Osteocyte (in vitro differentiated cells): ENCODE results near the gene PTTG2. TPM values are rescaled to one million over a fixed set of nuclear protein-coding genes. Genes with fewer than 3 reads are reported as not detected.

Source experiments
- DNase-seq: peaks from one replicate; pipeline ENCODE4 v3.0.0; 2021; ENCODE audit warnings: mixed read lengths; ENCODE audit not compliant: unreplicated experiment; ENCODE audit errors: extremely low spot score
- H3K27ac Mint-ChIP-seq: one replicate; pipeline ENCODE4 v1.8.0; 2021; ENCODE audit warnings: mild to moderate bottlenecking, mixed read lengths; ENCODE audit not compliant: unreplicated experiment
- H3K27me3 Mint-ChIP-seq: one replicate; pipeline ENCODE4 v1.8.0; 2021; ENCODE audit warnings: mixed read lengths; ENCODE audit not compliant: unreplicated experiment
- H3K36me3 Mint-ChIP-seq: one replicate; pipeline ENCODE4 v1.8.0; 2021; ENCODE audit warnings: mixed read lengths; ENCODE audit not compliant: unreplicated experiment
- H3K4me1 Mint-ChIP-seq: one replicate; pipeline ENCODE4 v1.8.0; 2021; ENCODE audit warnings: mixed read lengths; ENCODE audit not compliant: unreplicated experiment
- H3K4me3 Mint-ChIP-seq: one replicate; pipeline ENCODE4 v1.8.0; 2021; ENCODE audit warnings: mild to moderate bottlenecking, moderate library complexity, mixed read lengths; ENCODE audit not compliant: unreplicated experiment
- H3K9me3 Mint-ChIP-seq: one replicate; pipeline ENCODE4 v1.8.0; 2021; ENCODE audit warnings: mixed read lengths; ENCODE audit not compliant: unreplicated experiment
- CTCF ChIP-seq: fragments of 200-600 bp; sonication (generic); IDR thresholded peaks from 2 replicates; pipeline ENCODE4 v1.5.0; 2021; ENCODE audit warnings: antibody characterized with exemption, mild to moderate bottlenecking, moderate library complexity
- total RNA-seq: library from RNA; stranded (reverse); gene quantifications from 2 replicates; pipeline ENCODE4 v1.2.1, GENCODE V29; 2021

Gene PTTG2
- total RNA-seq, 1 donor from 2014 or later: not detected

GRCh38 chr4:37935026-37935425 is 25.2 kb upstream of the PTTG2 start:
- no peaks in the 10 kb centered on the region for H3K36me3 Mint-ChIP-seq
- no peak overlapping the region for H3K27ac Mint-ChIP-seq
- TF ChIP-seq CTCF: no peak
- peaks cover 5% of the 10 kb centered on the region for H3K27me3 Mint-ChIP-seq
- no peak for DNase-seq
- no peak overlapping the region for H3K4me3 Mint-ChIP-seq
- H3K9me3 Mint-ChIP-seq: no peaks in the 10 kb centered on the region
- peaks cover 11% of the 10 kb centered on the region for H3K4me1 Mint-ChIP-seq

- H3K27ac Mint-ChIP-seq: no peak overlapping the region
- no peak for DNase-seq
- no peaks in the 10 kb centered on the region for H3K36me3 Mint-ChIP-seq
- H3K4me1 Mint-ChIP-seq: peaks cover 4% of the 10 kb centered on the region
- TF ChIP-seq CTCF: no peak
- peaks cover 6% of the 10 kb centered on the region for H3K9me3 Mint-ChIP-seq
- no peak overlapping the region for H3K4me3 Mint-ChIP-seq
- peaks cover 22% of the 10 kb centered on the region for H3K27me3 Mint-ChIP-seq
Measured at GRCh38 chr4:37936889-37937498, 23.2 kb upstream of the PTTG2 start.

GRCh38 chr4:37938208-37938607 is 22.0 kb upstream of the PTTG2 start:
- Mint-ChIP-seq H3K27me3 (peaks cover 26% of the 10 kb centered on the region), H3K36me3 (no peaks in the 10 kb centered on the region), H3K27ac (no peak overlapping the region), H3K4me3 (no peak overlapping the region), H3K9me3 (peaks cover 6% of the 10 kb centered on the region), H3K4me1 (no peaks in the 10 kb centered on the region)
- no peak for DNase-seq
- no peak for TF ChIP-seq CTCF

GRCh38 chr4:37946503-37947179 is 13.6 kb upstream of the PTTG2 start:
- H3K9me3 Mint-ChIP-seq: no peaks in the 10 kb centered on the region
- no peaks in the 10 kb centered on the region for H3K36me3 Mint-ChIP-seq
- H3K27ac Mint-ChIP-seq: no peak overlapping the region
- no peaks in the 10 kb centered on the region for H3K4me1 Mint-ChIP-seq
- H3K27me3 Mint-ChIP-seq: peaks cover 17% of the 10 kb centered on the region
- TF ChIP-seq CTCF: no peak
- DNase-seq: no peak
- H3K4me3 Mint-ChIP-seq: no peak overlapping the region

GRCh38 chr4:37948542-37948941 is 11.7 kb upstream of the PTTG2 start:
- TF ChIP-seq CTCF: no peak
- Mint-ChIP-seq H3K4me3 (no peak overlapping the region), H3K27me3 (peaks cover 5% of the 10 kb centered on the region), H3K9me3 (no peaks in the 10 kb centered on the region), H3K4me1 (peaks cover 1% of the 10 kb centered on the region), H3K27ac (no peak overlapping the region), H3K36me3 (no peaks in the 10 kb centered on the region)
- no peak for DNase-seq
